Duodenal mucosa (tissue), 2 donors: ENCODE results near the gene GRID1.

Experiments used
- H3K27ac ChIP-seq: one replicate; pipeline ENCODE4 v1.7.0; 2013; ENCODE audit warnings: low read depth, low read length
- H3K27me3 ChIP-seq, 2 donors: one replicate each; pipeline ENCODE4 v1.7.0; 2013; ENCODE audit warnings: low read length in 2 of 2, control low read depth in 1 of 2; ENCODE audit not compliant: insufficient read depth in 2 of 2, control insufficient read depth in 1 of 2
- H3K36me3 ChIP-seq, 2 donors: one replicate each; pipeline ENCODE4 v1.7.0; 2013; ENCODE audit warnings: low read length in 2 of 2, control low read depth in 1 of 2; ENCODE audit not compliant: insufficient read depth in 2 of 2, control insufficient read depth in 1 of 2
- H3K4me1 ChIP-seq, 2 donors: one replicate each; pipeline ENCODE4 v1.7.0; 2013; ENCODE audit warnings: low read length in 2 of 2, control low read depth in 1 of 2; ENCODE audit not compliant: insufficient read depth in 2 of 2, control insufficient read depth in 1 of 2
- H3K4me3 ChIP-seq, 2 donors: one replicate each; pipeline ENCODE4 v1.7.0; 2013; ENCODE audit warnings: low read length in 2 of 2, low read depth in 1 of 2
- H3K9ac ChIP-seq, 2 donors: one replicate each; pipeline ENCODE4 v1.7.0; 2013; ENCODE audit warnings: low read length in 2 of 2, low read depth in 1 of 2
- H3K9me3 ChIP-seq, 2 donors: one replicate each; pipeline ENCODE4 v1.7.0; 2013; ENCODE audit warnings: low read length in 2 of 2, control low read depth in 1 of 2; ENCODE audit not compliant: control insufficient read depth in 1 of 2

GRID1 gene

GRCh38 chr10:86376852-86377796 lies 10.5 kb upstream of the GRID1 start:
- H3K27ac ChIP-seq: no peak overlapping the region
- peaks cover 24% of the 10 kb centered on the region in 2 donors for H3K27me3 ChIP-seq
- peaks cover 0 to 6% of the 10 kb centered on the region in 2 donors for H3K4me1 ChIP-seq
- H3K9me3 ChIP-seq: no peaks in the 10 kb centered on the region
- H3K4me3 ChIP-seq: no peak overlapping the region
- H3K9ac ChIP-seq: no peak overlapping the region
- H3K36me3 ChIP-seq: no peaks in the 10 kb centered on the region

DNA sequence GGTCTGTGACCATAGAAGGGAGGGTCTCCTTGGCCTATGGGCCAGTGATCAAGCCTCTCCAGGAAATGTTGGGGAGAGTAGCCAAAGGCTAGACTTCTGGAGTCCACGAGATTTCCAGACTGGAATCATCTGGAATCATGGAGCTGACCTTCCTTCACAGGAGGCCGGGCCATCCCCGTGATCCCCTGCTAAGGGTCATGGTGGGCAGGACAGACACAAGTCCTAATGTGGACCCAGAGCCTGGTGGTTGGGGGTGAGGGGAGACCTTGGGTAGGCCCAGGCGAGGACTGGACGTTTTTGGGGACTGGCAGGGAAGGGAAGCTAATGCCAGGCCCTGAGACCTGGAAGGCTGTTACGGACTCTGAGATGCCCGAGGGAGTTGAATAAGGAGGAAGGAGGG lies 9.8 kb upstream of the GRID1 start:
- Histone ChIP-seq H3K4me3 (no peak overlapping the region), H3K9me3 (no peaks in the 10 kb centered on the region), H3K27ac (no peak overlapping the region), H3K36me3 (no peaks in the 10 kb centered on the region), H3K9ac (no peak overlapping the region), H3K27me3 (peaks cover 25 to 29% of the 10 kb centered on the region in 2 donors), H3K4me1 (peaks cover 0 to 6% of the 10 kb centered on the region in 2 donors)

GRCh38 chr10:86375204-86375603 lies 8.6 kb upstream of the GRID1 start:
- Histone ChIP-seq H3K36me3 (no peaks in the 10 kb centered on the region), H3K27me3 (peaks cover 22 to 25% of the 10 kb centered on the region in 2 donors), H3K9ac (no peak overlapping the region), H3K9me3 (no peaks in the 10 kb centered on the region), H3K4me1 (peaks cover 0 to 6% of the 10 kb centered on the region in 2 donors), H3K27ac (no peak overlapping the region), H3K4me3 (no peak overlapping the region)

DNA sequence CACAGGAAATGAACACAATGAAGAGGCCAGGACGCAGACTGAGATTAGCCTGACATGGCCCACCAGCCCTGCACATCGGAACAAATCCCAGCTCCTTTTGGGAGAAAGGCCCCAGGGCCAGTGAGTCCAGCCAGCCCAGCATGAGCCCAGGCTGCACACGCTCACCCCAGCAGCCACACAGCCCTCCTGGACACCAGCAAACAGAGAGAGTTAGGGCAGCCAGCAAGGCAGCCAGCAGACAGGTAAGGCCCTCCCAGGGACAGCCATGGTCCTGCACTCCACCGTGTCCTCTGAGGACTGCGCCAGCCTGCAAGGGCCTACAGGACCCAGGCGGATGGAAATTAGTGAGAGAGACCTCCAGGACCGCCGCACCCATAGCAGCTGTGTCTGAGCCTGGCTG lies 8.1 kb upstream of the GRID1 start:
- Histone ChIP-seq H3K9me3 (no peaks in the 10 kb centered on the region), H3K9ac (no peak overlapping the region), H3K27me3 (peaks cover 25 to 27% of the 10 kb centered on the region in 2 donors), H3K36me3 (no peaks in the 10 kb centered on the region), H3K27ac (no peak overlapping the region), H3K4me1 (peaks cover 0 to 6% of the 10 kb centered on the region in 2 donors), H3K4me3 (no peak overlapping the region)

- Histone ChIP-seq H3K9ac (no peak overlapping the region), H3K36me3 (no peaks in the 10 kb centered on the region), H3K4me3 (no peak overlapping the region), H3K4me1 (peaks cover 0 to 6% of the 10 kb centered on the region in 2 donors), H3K27ac (no peak overlapping the region), H3K9me3 (no peaks in the 10 kb centered on the region), H3K27me3 (peaks cover 33 to 35% of the 10 kb centered on the region in 2 donors)
Observed at GRCh38 chr10:86373828-86374227, 7.2 kb upstream of the GRID1 start.

DNA sequence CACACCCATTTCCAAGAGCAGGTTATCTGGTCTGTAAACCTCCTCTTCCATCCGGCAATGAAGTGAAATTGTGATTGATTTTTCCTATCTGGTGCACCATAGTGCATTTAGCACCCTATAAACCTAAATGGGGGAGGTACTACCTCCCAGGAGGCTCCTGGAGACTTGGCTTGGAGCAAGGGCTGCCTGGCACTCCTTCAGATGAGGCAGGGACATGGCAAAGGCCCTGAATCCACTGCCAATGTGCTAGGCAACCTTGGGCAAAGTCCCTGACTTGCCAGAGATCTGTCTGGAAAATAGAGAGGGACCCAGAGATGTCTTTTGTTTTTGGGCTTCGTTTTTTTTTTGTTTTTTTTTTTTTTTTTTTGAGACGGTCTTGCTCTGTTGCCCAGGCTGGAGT lies 6.7 kb upstream of the GRID1 start:
- Histone ChIP-seq H3K27ac (no peak overlapping the region), H3K36me3 (no peaks in the 10 kb centered on the region), H3K4me3 (no peak overlapping the region), H3K9me3 (no peaks in the 10 kb centered on the region), H3K4me1 (peaks cover 0 to 6% of the 10 kb centered on the region in 2 donors), H3K9ac (no peak overlapping the region), H3K27me3 (peaks cover 34 to 38% of the 10 kb centered on the region in 2 donors)

GRCh38 chr10:86372784-86373239 lies 6.2 kb upstream of the GRID1 start:
- no peak overlapping the region for H3K9ac ChIP-seq
- peaks cover 36 to 42% of the 10 kb centered on the region in 2 donors for H3K27me3 ChIP-seq
- no peaks in the 10 kb centered on the region for H3K9me3 ChIP-seq
- no peaks in the 10 kb centered on the region for H3K36me3 ChIP-seq
- H3K27ac ChIP-seq: no peak overlapping the region
- H3K4me3 ChIP-seq: no peak overlapping the region
- H3K4me1 ChIP-seq: peaks cover 0 to 6% of the 10 kb centered on the region in 2 donors

DNA sequence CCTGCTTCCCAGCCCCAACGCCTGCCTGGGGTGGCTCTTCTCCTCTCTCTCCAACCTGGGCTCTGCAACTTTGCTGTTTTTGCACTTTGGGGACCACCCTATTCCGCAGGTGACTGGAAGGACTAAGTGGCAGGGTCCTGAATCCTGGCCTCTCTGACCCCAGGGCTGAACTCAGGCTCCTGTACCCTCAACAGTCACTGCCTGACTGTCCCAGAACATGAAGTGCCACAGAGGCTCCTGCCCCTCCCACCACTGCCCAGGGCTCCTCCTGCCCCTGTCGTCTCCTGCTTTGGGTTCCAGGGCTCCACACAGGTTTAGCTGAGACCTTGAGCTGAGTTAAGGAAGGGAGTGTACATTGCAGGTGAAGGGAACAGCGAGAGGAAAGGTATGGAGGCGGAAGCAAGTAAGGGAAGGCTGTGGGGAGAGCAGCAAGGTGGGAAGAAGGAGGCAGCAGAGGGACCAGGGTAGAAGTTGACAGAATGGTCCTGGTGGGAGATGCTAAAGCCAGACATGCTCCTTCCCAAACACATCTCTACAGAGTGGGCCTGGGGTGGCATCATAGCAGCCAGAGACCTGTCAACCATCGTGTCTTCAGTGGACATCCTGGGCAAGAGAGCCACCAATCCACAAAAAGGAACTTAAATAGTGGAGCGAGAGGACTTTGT lies 5.7 kb upstream of the GRID1 start:
- no peak overlapping the region for H3K4me3 ChIP-seq
- no peak overlapping the region for H3K27ac ChIP-seq
- no peak overlapping the region for H3K9ac ChIP-seq
- peaks cover 0 to 11% of the 10 kb centered on the region in 2 donors for H3K4me1 ChIP-seq
- H3K27me3 ChIP-seq: peaks cover 41 to 43% of the 10 kb centered on the region in 2 donors
- no peaks in the 10 kb centered on the region for H3K36me3 ChIP-seq
- H3K9me3 ChIP-seq: no peaks in the 10 kb centered on the region

- peaks cover 45 to 48% of the 10 kb centered on the region in 2 donors for H3K27me3 ChIP-seq
- H3K9ac ChIP-seq: no peak overlapping the region
- H3K4me3 ChIP-seq: no peak overlapping the region
Observed at GRCh38 chr10:86371691-86372090, 5.1 kb upstream of the GRID1 start.

GRCh38 chr10:86371116-86371515 lies 4.5 kb upstream of the GRID1 start:
- Histone ChIP-seq H3K4me1 (peaks cover 0 to 6% of the 10 kb centered on the region in 2 donors), H3K4me3 (no peak overlapping the region), H3K36me3 (no peaks in the 10 kb centered on the region), H3K27me3 (peaks cover 40 to 48% of the 10 kb centered on the region in 2 donors), H3K9ac (no peak overlapping the region), H3K9me3 (no peaks in the 10 kb centered on the region), H3K27ac (no peak overlapping the region)

More at GRCh38 chr10:86371691-86372090, 5.1 kb upstream of the GRID1 start:
- no peaks in the 10 kb centered on the region for H3K36me3 ChIP-seq
- H3K27ac ChIP-seq: no peak overlapping the region
- no peaks in the 10 kb centered on the region for H3K9me3 ChIP-seq
- H3K4me1 ChIP-seq: peaks cover 0 to 7% of the 10 kb centered on the region in 2 donors
